Retinal pigment epithelial cell (primary cell): ENCODE measurements around the gene F12.
"Not testable (repeated sequence)": the region's sequence is repeated elsewhere in the genome, so short reads cannot be mapped to it uniquely, and the experiment has no call there.

ENCODE experiments used
- DNase-seq: peaks from one replicate; pipeline ENCODE4 v3.0.0-alpha.2; 2010; ENCODE audit warnings: low read depth
- H3K4me3 ChIP-seq: 2 replicates; pipeline ENCODE4 v1.5.1; 2011; ENCODE audit warnings: mild to moderate bottlenecking, low read length, control low read depth, moderate library complexity
- TF ChIP-seq, protein P1 (sequence below): conservative IDR thresholded peaks from 2 replicates; pipeline ENCODE4 v1.5.1; 2011; ENCODE audit warnings: low read depth, low read length, control low read depth, inconsistent platforms

Gene F12

DNA sequence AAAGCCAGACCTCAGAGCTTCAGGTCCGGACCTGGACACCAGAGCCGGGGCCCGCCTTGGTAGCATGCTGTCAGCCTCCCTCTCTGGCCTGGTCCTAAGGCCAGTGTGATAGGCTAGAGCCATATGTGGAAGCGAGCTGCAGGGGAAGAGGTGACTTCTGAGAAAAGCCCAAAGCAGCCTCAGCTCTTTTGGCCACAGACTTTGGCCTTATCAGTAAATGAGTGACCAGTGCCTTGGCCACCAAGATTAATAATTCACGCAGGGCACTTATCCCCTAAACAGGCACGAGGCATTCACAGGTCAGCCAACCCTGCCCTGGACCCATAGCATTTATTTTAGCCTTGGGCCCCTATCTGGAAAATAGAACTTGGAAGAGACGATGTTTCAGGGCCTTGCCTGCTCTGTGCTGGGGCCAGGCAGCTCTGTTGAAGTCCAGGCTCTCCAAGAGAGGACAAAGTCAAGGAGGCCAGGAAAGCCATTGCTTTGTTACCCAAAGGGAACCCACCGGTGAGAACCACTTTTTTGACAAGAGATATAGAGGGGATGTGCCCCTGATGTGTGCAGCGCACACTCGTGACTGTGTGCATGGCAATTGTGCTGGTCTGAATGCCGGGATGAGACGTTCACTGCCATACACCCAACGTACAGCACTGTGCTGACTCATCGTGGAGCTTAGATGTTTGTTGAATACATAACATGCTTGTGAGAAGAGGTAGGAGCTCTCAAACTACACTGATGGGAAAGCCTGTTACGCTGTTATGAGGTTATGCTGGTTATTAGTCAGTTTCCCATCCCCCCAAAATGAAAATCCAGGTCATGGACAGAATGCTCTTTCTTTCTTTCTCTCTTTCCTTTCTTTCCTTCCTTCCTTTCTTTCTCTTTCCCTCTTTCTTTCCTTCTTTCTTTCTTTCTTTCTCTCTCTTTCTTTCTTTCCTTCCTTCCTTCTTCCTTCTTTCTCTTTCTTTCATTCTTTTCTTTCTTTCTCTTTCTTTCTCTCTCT is 30.2 kb downstream of the F12 start:
- DNase-seq, result peak; percentile 73
- H3K4me3 ChIP-seq, result no peak overlapping the region
- TF ChIP-seq, protein P1, sequence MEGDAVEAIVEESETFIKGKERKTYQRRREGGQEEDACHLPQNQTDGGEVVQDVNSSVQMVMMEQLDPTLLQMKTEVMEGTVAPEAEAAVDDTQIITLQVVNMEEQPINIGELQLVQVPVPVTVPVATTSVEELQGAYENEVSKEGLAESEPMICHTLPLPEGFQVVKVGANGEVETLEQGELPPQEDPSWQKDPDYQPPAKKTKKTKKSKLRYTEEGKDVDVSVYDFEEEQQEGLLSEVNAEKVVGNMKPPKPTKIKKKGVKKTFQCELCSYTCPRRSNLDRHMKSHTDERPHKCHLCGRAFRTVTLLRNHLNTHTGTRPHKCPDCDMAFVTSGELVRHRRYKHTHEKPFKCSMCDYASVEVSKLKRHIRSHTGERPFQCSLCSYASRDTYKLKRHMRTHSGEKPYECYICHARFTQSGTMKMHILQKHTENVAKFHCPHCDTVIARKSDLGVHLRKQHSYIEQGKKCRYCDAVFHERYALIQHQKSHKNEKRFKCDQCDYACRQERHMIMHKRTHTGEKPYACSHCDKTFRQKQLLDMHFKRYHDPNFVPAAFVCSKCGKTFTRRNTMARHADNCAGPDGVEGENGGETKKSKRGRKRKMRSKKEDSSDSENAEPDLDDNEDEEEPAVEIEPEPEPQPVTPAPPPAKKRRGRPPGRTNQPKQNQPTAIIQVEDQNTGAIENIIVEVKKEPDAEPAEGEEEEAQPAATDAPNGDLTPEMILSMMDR, result no peak

DNA sequence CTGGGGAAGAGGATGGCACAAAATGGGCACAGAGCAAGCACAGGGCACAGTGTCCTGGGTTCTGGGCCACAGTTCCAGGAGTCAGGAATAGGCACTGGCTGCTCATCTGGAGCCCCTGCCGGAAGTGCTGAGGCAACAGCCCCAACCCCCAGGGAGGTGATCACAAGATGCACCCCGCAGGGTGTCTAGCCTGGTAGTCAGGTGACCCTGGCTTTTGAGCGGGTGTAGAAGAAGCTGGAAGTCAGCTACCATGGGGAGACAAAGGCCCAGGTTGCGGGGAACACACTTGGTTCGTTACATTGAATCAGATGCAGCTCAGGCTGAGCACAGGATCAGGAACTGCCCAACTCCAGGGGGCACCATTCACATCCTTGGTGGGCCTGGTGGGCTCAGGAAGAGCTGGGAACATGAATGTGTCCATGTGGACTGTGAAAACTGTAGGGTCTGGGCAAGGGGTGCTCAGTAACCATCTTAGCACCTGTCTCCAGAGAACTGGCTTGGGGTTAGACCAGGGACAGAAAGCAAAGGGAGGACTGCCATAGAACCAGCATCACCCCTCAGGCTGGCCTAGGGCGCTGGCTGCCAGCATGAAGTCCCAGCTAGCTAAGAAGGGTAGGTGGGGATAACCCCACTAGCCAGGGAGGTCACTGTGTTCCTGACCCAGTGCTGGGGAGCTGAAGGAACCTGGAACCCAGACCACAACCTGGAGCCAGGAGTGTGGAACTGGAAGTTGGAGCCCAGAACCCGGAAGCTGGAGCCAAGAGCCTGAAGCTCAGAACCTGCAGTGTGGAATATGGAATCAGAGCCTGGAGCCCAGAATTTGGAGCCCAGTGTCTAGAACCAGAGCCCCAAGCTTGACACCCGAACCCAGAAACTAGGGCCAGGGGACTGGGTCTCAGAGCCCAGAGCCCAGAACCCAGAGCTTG is 31.2 kb downstream of the F12 start:
- TF ChIP-seq, protein P1, result no peak
- DNase-seq, result no peak
- no peak overlapping the region for H3K4me3 ChIP-seq

DNA sequence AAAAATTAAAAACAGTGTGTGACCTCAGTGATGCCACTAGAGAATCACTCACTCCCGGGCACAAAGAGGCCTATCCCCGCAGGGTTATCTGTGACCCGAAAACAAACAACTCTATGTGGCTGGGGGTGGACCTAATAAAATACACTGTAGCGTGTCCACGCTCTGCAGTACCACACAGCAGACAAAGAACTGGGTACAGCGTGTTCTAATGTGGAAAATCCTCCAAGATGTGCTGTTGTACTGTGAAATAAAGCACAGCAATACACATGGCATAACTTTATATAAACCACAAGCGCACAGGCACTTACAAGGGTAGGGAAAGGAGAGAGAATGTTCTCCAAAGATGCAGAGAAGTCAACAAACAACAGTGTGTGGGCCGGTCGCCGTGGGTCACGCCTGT is 33.3 kb downstream of the F12 start:
- H3K4me3 ChIP-seq, result no peak overlapping the region
- TF ChIP-seq, protein P1, result no peak
- DNase-seq, result no peak

DNA sequence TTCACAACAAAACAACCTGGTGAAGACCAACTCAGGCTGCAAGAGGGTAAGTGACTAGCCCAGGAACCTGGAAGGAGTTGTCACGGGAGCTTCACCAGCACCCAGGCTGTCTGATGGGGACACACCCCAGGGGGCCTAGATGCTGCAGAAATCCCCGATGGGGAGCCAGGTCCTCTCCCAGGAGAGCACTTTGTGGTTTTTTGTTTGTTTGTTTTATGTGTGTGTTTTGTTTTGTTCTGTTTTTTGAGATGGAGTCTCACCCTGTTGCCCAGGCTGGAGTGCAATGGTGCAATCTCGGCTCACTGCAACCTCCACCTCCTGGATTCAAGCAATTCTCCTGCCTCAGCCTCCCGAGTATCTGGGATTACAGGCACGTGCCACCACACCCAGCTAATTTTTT is 33.8 kb downstream of the F12 start:
- DNase-seq, H3K4me3 ChIP-seq: not testable (repeated sequence)

DNA sequence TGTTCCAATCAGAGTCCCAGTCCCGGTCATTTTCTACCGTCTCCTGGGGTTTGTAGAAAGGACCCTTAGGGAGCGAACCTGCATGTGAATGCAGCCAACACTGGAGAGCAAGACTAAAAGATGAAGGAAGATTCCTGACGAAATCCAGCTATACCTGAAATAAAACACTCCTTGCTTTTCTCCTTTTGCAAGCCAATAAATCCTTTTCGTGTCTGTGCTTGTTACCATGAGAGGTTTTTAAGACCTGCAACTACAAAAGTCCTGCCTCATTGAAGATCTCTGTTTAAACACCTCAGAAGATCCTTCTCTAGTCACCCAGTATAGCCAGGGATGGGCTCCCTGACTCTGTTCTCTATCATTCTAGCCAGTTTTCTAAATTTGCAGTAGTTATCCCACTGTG is 35.2 kb downstream of the F12 start:
- TF ChIP-seq, protein P1, result no peak
- no peak for DNase-seq

DNA sequence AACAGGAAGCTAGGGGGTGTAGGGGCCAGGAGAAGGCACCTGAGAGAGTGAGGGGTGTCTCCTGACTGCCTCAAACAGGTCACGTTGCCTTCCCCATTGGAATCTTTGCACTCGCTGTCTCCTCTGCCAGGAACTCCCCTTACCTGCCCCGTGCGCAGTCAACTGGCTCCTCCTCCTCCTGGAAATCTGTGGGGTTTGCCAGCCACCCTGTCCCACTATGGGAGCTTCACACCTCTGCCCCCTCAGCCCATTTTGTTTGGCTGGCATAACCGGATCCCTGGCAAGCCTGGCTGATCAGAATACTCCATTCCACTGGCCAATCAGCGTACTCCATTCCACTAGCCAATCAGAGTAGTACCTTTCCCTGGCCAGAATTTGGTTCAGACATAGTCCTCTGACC is 35.6 kb downstream of the F12 start:
- TF ChIP-seq, protein P1, result no peak
- no peak for DNase-seq
- H3K4me3 ChIP-seq, result no peak overlapping the region

More for the DNA sequence above, 35.2 kb downstream of the F12 start:
- H3K4me3 ChIP-seq, result no peak overlapping the region

DNA sequence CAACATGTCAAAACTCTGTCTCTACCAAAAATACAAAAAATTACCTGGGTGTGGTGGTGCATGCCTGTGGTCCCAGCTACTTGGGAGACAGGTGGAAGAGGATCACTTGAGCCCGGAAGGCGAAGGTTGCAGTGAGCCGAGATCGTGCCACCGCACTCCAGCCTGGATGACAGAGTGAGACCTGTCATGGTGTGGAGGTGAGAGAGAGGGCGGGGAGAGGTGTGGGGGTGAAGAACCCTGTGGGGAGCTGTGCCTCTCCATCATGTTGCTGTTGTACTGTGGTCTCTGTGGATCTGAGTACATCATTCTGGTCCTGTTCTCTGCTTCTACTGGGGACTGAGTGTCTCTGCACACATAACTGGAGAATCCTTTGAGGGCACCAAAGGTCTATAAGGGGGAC is 36.5 kb downstream of the F12 start:
- no peak for DNase-seq
- H3K4me3 ChIP-seq, result no peak overlapping the region
- TF ChIP-seq, protein P1, result no peak
